DND-41 (cell line): Measurements from ENCODE around the gene SERPINI1.

ENCODE experiments used
- EZH2 ChIP-seq: IDR thresholded peaks from 3 replicates; pipeline ENCODE4 v1.6.1; 2012; ENCODE audit warnings: borderline replicate concordance, low read depth, mild to moderate bottlenecking, moderate library complexity, low read length, inconsistent platforms; ENCODE audit not compliant: severe bottlenecking
- TF ChIP-seq, protein P1 (sequence below): IDR thresholded peaks from 2 replicates; pipeline ENCODE4 v1.5.1; 2012; ENCODE audit warnings: borderline replicate concordance, low read length, moderate library complexity, mild to moderate bottlenecking; ENCODE audit not compliant: poor library complexity, severe bottlenecking; ENCODE audit errors: extremely low read depth

GRCh38 chr3:167776066-167776685, 40.7 kb downstream of the SERPINI1 start:
- TF ChIP-seq, protein P1, sequence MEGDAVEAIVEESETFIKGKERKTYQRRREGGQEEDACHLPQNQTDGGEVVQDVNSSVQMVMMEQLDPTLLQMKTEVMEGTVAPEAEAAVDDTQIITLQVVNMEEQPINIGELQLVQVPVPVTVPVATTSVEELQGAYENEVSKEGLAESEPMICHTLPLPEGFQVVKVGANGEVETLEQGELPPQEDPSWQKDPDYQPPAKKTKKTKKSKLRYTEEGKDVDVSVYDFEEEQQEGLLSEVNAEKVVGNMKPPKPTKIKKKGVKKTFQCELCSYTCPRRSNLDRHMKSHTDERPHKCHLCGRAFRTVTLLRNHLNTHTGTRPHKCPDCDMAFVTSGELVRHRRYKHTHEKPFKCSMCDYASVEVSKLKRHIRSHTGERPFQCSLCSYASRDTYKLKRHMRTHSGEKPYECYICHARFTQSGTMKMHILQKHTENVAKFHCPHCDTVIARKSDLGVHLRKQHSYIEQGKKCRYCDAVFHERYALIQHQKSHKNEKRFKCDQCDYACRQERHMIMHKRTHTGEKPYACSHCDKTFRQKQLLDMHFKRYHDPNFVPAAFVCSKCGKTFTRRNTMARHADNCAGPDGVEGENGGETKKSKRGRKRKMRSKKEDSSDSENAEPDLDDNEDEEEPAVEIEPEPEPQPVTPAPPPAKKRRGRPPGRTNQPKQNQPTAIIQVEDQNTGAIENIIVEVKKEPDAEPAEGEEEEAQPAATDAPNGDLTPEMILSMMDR, result no peak
- TF ChIP-seq EZH2, result no peak
